HepG2 (cell line): ENCODE data around the gene SCAND1. TPM values are rescaled to one million over a fixed set of nuclear protein-coding genes. Genes with fewer than 3 reads are reported as not detected.

Source experiments
- ADNP ChIP-seq: sonication (generic); formaldehyde crosslinking; IDR thresholded peaks from 2 replicates; pipeline ENCODE4 v1.4.0; 2020; ENCODE audit warnings: missing genetic modification reagents
- CEBPG ChIP-seq: IDR thresholded peaks from 2 replicates; pipeline ENCODE4 v1.6.1; 2016
- CREB1 ChIP-seq, 2 experiments: fragments of 450-650 bp in 1 of 2; IDR thresholded peaks; 2 replicates each; pipeline ENCODE4 v1.6.1; 2016 to 2017; ENCODE audit warnings: control low read depth in 1 of 2, mild to moderate bottlenecking in 1 of 2, missing compliant biosample characterization in 1 of 2, missing genetic modification characterization in 1 of 2
- CTCF ChIP-seq: sonication (generic); formaldehyde crosslinking; IDR thresholded peaks from 2 replicates; pipeline ENCODE4 v1.5.0; 2020; ENCODE audit warnings: mild to moderate bottlenecking, missing genetic modification reagents, moderate library complexity
- DDIT3 ChIP-seq: sonication (generic); formaldehyde crosslinking; IDR thresholded peaks from 2 replicates; pipeline ENCODE4 v1.4.0; 2020; ENCODE audit warnings: mild to moderate bottlenecking, missing genetic modification reagents
- GABPA ChIP-seq, 2 experiments: IDR thresholded peaks; 2 replicates each; pipeline ENCODE4 v1.6.1; 2011 to 2016; ENCODE audit warnings: low read depth in 2 of 2, low read length in 1 of 2, missing biosample characterization in 1 of 2, missing genetic modification characterization in 1 of 2
- KDM6A ChIP-seq: IDR thresholded peaks from 2 replicates; pipeline ENCODE4 v1.6.1; 2016; ENCODE audit warnings: low read depth
- LBX2 ChIP-seq: sonication (generic); formaldehyde crosslinking; IDR thresholded peaks from 2 replicates; pipeline ENCODE4 v1.5.0; 2020; ENCODE audit warnings: missing genetic modification reagents, mild to moderate bottlenecking, borderline replicate concordance
- MAX ChIP-seq: IDR thresholded peaks from 2 replicates; pipeline ENCODE4 v1.6.1; 2012; ENCODE audit warnings: inconsistent platforms
- MBD4 ChIP-seq: IDR thresholded peaks from 2 replicates; pipeline ENCODE4 v1.6.1; 2012; ENCODE audit warnings: low read length, inconsistent platforms, borderline replicate concordance
- ZBTB26 ChIP-seq: IDR thresholded peaks from 2 replicates; pipeline ENCODE4 v1.6.1; 2016; ENCODE audit warnings: missing compliant biosample characterization, missing genetic modification reagents, borderline replicate concordance
- ZNF460 ChIP-seq: sonication (generic); formaldehyde crosslinking; IDR thresholded peaks from 2 replicates; pipeline ENCODE4 v1.5.1; 2020; ENCODE audit warnings: missing genetic modification reagents, mild to moderate bottlenecking, borderline replicate concordance
- ZNF484 ChIP-seq: sonication (generic); formaldehyde crosslinking; IDR thresholded peaks from 2 replicates; pipeline ENCODE4 v1.5.1; 2020; ENCODE audit warnings: mild to moderate bottlenecking, low read depth, missing genetic modification reagents, borderline replicate concordance
- ZNF646 ChIP-seq: sonication (generic); formaldehyde crosslinking; IDR thresholded peaks from 2 replicates; pipeline ENCODE4 v1.9.0; 2021; ENCODE audit warnings: mild to moderate bottlenecking, missing genetic modification reagents
- polyA plus RNA-seq, 8 experiments: library from polyadenylated mRNA; depleted of rRNA in 3 of 8; stranded (reverse) in 7 of 8; unstranded in 1 of 8; fragments of >200 nt; fragmentation: Illumina TruSeq in 4 of 8; extraction: Trizol in 4 of 8; gene quantifications; 2 replicates each; pipeline versions ENCODE4 v1.2.1 to v1.2.3, GENCODE V29; 2011 to 2016; ENCODE audit warnings: low read depth in 4 of 8, missing spikeins in 1 of 8, mixed read lengths in 1 of 8; ENCODE audit not compliant: insufficient read depth in 1 of 8
- total RNA-seq, 5 experiments: library from RNA; depleted of rRNA; stranded (reverse); fragments of >200 nt; fragmentation: Illumina TruSeq; extraction: Trizol; gene quantifications; 2 replicates each; pipeline ENCODE4 v1.2.3, GENCODE V29; 2016; ENCODE audit warnings: low read depth in 1 of 5

SCAND1 gene
- total and polyA plus RNA-seq, 2 of the 13 experiments (the other 11 are each of a cell fraction or from before 2014, with no cell fraction given), result 19.3 to 109 TPM

GRCh38 chr20:35954200-35954906, at the start of gene SCAND1 (continued):
- TF ChIP-seq ZNF646 (CRISPR knock-in tag), result 0 out of 2 replicates have a peak, but pooled peaks have one; percentile 28
- TF ChIP-seq CREB1 (IDR thresholded peaks at IDR 0.05), result peak; percentile 86
- TF ChIP-seq CREB1 (CRISPR knock-in tag; IDR thresholded peaks at IDR 0.05), result peak; percentile 80
- TF ChIP-seq MBD4, result no peak
- 0 out of 2 replicates have a peak, but pooled peaks have one; percentile 50 for TF ChIP-seq KDM6A
- TF ChIP-seq GABPA (IDR thresholded peaks at IDR 0.05; ENCODE audit: low read depth, low read length), result peak; percentile 98
- peak; percentile 97 for TF ChIP-seq GABPA (CRISPR knock-in tag; IDR thresholded peaks at IDR 0.05; ENCODE audit: low read depth)
- TF ChIP-seq LBX2 (CRISPR knock-in tag), result no peak; the same call in 1 of the 2 replicates
- TF ChIP-seq ZNF484 (CRISPR knock-in tag), result no peak; the same call in 1 of the 2 replicates
- peak; percentile 99 for TF ChIP-seq MAX
- TF ChIP-seq CEBPG, result peak; percentile 51
- no peak; the same call in 1 of the 2 replicates for TF ChIP-seq DDIT3 (CRISPR knock-in tag)
- peak; percentile 58; the same call in 1 of the 2 replicates for TF ChIP-seq ZNF460 (CRISPR knock-in tag)
- TF ChIP-seq CTCF (CRISPR knock-in tag), result peak; percentile 100
- peak; percentile 79; the same call in 1 of the 2 replicates for TF ChIP-seq ZBTB26 (CRISPR knock-in tag)
- no peak for TF ChIP-seq ADNP (CRISPR knock-in tag)
